ENCODE data around the gene TMEM117. TPM values are rescaled to one million over a fixed set of nuclear protein-coding genes. Genes with fewer than 3 reads are reported as not detected.

TMEM117 gene
- total and polyA plus RNA-seq, 2 donors (not counting 3 experiments of a cell fraction or from before 2014, with no cell fraction given), result 1.2 to 3.8 TPM

GRCh38 chr12:44058366-44058765 is 222.5 kb downstream of the TMEM117 start:
- Histone ChIP-seq H3K9ac (replicated peaks; ENCODE audit: extremely low read depth, insufficient read depth, low read length) (no peak overlapping the region), H3K9me1 (replicated peaks; ENCODE audit: control insufficient read depth, extremely low read depth, insufficient read depth, low read length) (no peaks in the 10 kb centered on the region), H3K79me2 (ENCODE audit: control insufficient read depth, insufficient read depth, low read length) (no peaks in the 10 kb centered on the region), H4K20me1 (replicated peaks; ENCODE audit: control insufficient read depth, extremely low read depth, insufficient read depth, low read length) (no peaks in the 10 kb centered on the region), H3K9me3 (replicated peaks; ENCODE audit: control insufficient read depth, insufficient read depth, low read length) (no peaks in the 10 kb centered on the region), H3K27me3 (ENCODE audit: control insufficient read depth in 2 of 2, insufficient read depth in 2 of 2, low read length in 2 of 2) (no peaks in the 10 kb centered on the region), H3K27ac (ENCODE audit: insufficient read depth, low read depth, low read length) (no peak overlapping the region), H3K36me3 (ENCODE audit: control insufficient read depth in 2 of 2, extremely low read depth in 1 of 2, insufficient read depth in 2 of 2, low read length in 2 of 2) (no peaks in the 10 kb centered on the region), H3K4me2 (ENCODE audit: insufficient read depth, low read length) (no peak overlapping the region), H3K4me1 (ENCODE audit: control insufficient read depth, extremely low read depth, insufficient read depth, low read length) (no peaks in the 10 kb centered on the region), H2AFZ (ENCODE audit: low read depth, low read length) (no peak overlapping the region), H3K4me3 (replicated peaks in 1 of 3; ENCODE audit: insufficient read depth in 1 of 3, low read depth in 1 of 3, low read length in 3 of 3) (no peak overlapping the region)
- POLR2A ChIA-PET, result no interaction called here
- CTCF ChIA-PET, result interaction anchor here (1.3 kb wide), 1 partner anchor 43 kb away, joined by 5 read pairs; no protein-coding TSS in a partner anchor
- no TSS peak for BruUV-seq (replicated peaks)
- intact Hi-C loops (cut with micrococcal nuclease), result no loop called here
- TF ChIP-seq MAX (IDR thresholded peaks at IDR 0.05; ENCODE audit: insufficient read depth, insufficient read length), result no peak
- DNase-seq (ENCODE audit: low read depth, low spot score) (no peak), FAIRE-seq (no peak)
- dilution Hi-C loops (cut with MboI; ENCODE audit: extremely low pct_ligation_motif_present, low sequenced_read_pairs), result no loop called here

GRCh38 chr12:44059476-44059875 is 223.6 kb downstream of the TMEM117 start:
- no peak for FAIRE-seq
- intact Hi-C loops (cut with micrococcal nuclease), result no loop called here
- H3K4me1 ChIP-seq (ENCODE audit: control insufficient read depth, extremely low read depth, insufficient read depth, low read length), result no peaks in the 10 kb centered on the region

More at GRCh38 chr12:44059476-44059875, 223.6 kb downstream of the TMEM117 start:
- CTCF ChIA-PET, result no interaction called here
- Histone ChIP-seq H3K79me2 (ENCODE audit: control insufficient read depth, insufficient read depth, low read length) (no peaks in the 10 kb centered on the region), H3K36me3 (ENCODE audit: control insufficient read depth in 2 of 2, extremely low read depth in 1 of 2, insufficient read depth in 2 of 2, low read length in 2 of 2) (no peaks in the 10 kb centered on the region), H2AFZ (ENCODE audit: low read depth, low read length) (no peak overlapping the region), H3K9ac (replicated peaks; ENCODE audit: extremely low read depth, insufficient read depth, low read length) (no peak overlapping the region), H3K9me3 (replicated peaks; ENCODE audit: control insufficient read depth, insufficient read depth, low read length) (no peaks in the 10 kb centered on the region), H3K4me2 (ENCODE audit: insufficient read depth, low read length) (no peak overlapping the region), H3K9me1 (replicated peaks; ENCODE audit: control insufficient read depth, extremely low read depth, insufficient read depth, low read length) (no peaks in the 10 kb centered on the region), H3K27ac (ENCODE audit: insufficient read depth, low read depth, low read length) (no peak overlapping the region), H3K27me3 (ENCODE audit: control insufficient read depth in 2 of 2, insufficient read depth in 2 of 2, low read length in 2 of 2) (no peaks in the 10 kb centered on the region), H4K20me1 (replicated peaks; ENCODE audit: control insufficient read depth, extremely low read depth, insufficient read depth, low read length) (no peaks in the 10 kb centered on the region), H3K4me3 (replicated peaks in 1 of 3; ENCODE audit: insufficient read depth in 1 of 3, low read depth in 1 of 3, low read length in 3 of 3) (no peak overlapping the region)
- POLR2A ChIA-PET, result no interaction called here
- BruUV-seq (replicated peaks), result no TSS peak
- DNase-seq (ENCODE audit: low read depth, low spot score), result no peak
- TF ChIP-seq FOS (IDR thresholded peaks at IDR 0.05; ENCODE audit: borderline replicate concordance, insufficient read depth, low read length) (no peak), EZH2 (IDR thresholded peaks at IDR 0.05; ENCODE audit: borderline replicate concordance, low read depth, low read length, severe bottlenecking) (no peak), POLR2A (IDR thresholded peaks at IDR 0.05; ENCODE audit: low read depth, low read length) (no peak), GATA2 (IDR thresholded peaks at IDR 0.05; ENCODE audit: insufficient read depth, insufficient read length, low read depth, low read length) (no peak), CTCF (IDR thresholded peaks at IDR 0.05; ENCODE audit: extremely low read depth in 1 of 2, insufficient read depth in 1 of 2, low read depth in 1 of 2, low read length in 2 of 2) (no peak), JUN (IDR thresholded peaks at IDR 0.05; ENCODE audit: borderline replicate concordance, insufficient read depth, insufficient read length, low read depth) (no peak), MYC (IDR thresholded peaks at IDR 0.05; ENCODE audit: low read depth, low read length) (no peak), MAX (IDR thresholded peaks at IDR 0.05; ENCODE audit: insufficient read depth, insufficient read length) (no peak), POLR2AphosphoS5 (IDR thresholded peaks at IDR 0.05; ENCODE audit: insufficient read depth, low read depth, low read length) (no peak)
- dilution Hi-C loops (cut with MboI; ENCODE audit: extremely low pct_ligation_motif_present, low sequenced_read_pairs), result no loop called here

Data from endothelial cell of umbilical vein (primary cell).